Measurements from ENCODE around the gene TFF3. TPM values are rescaled to one million over a fixed set of nuclear protein-coding genes. Genes with fewer than 3 reads are reported as not detected.

TFF3 gene
- total RNA-seq, 4 donors from 2014 or later: 178 to 1,063 (median 636) TPM

- Histone ChIP-seq H3K27me3 (no peaks in the 10 kb centered on the region), H3K36me3 (peaks cover 0 to 15% (median 0%) of the 10 kb centered on the region in 3 donors), H3K9me3 (no peaks in the 10 kb centered on the region), H3K4me3 (no peak overlapping the region), H3K4me1 (no peaks in the 10 kb centered on the region), H3K27ac (no peak overlapping the region)
- no peak for TF ChIP-seq CTCF (IDR thresholded peaks at IDR 0.05)
- TF ChIP-seq POLR2A (IDR thresholded peaks at IDR 0.05): no peak
- no peak for DNase-seq
Observed at GRCh38 chr21:42298237-42298636, 17.0 kb downstream of the TFF3 start.

GRCh38 chr21:42297377-42297776, 17.8 kb downstream of the TFF3 start:
- Histone ChIP-seq H3K36me3 (peaks cover 0 to 15% (median 0%) of the 10 kb centered on the region in 3 donors), H3K4me3 (no peak overlapping the region), H3K9me3 (no peaks in the 10 kb centered on the region), H3K4me1 (no peaks in the 10 kb centered on the region), H3K27me3 (no peaks in the 10 kb centered on the region), H3K27ac (no peak overlapping the region)
- TF ChIP-seq POLR2A (IDR thresholded peaks at IDR 0.05): no peak
- TF ChIP-seq CTCF (IDR thresholded peaks at IDR 0.05): no peak
- DNase-seq: no peak

- no peak for DNase-seq
- Histone ChIP-seq H3K4me3 (no peak overlapping the region), H3K27ac (no peak overlapping the region)
Observed at GRCh38 chr21:42296501-42296900, 18.7 kb downstream of the TFF3 start.

GRCh38 chr21:42295845-42296244, 19.4 kb downstream of the TFF3 start:
- no peaks in the 10 kb centered on the region for H3K27me3 ChIP-seq
- TF ChIP-seq CTCF (IDR thresholded peaks at IDR 0.05): no peak
- TF ChIP-seq POLR2A (IDR thresholded peaks at IDR 0.05): no peak
- no peaks in the 10 kb centered on the region for H3K9me3 ChIP-seq
- no peak overlapping the region for H3K4me3 ChIP-seq
- H3K4me1 ChIP-seq: no peaks in the 10 kb centered on the region
- peaks cover 0 to 28% (median 0%) of the 10 kb centered on the region in 3 donors for H3K36me3 ChIP-seq
- H3K27ac ChIP-seq: no peak overlapping the region
- DNase-seq: no peak

More at GRCh38 chr21:42296501-42296900, 18.7 kb downstream of the TFF3 start:
- TF ChIP-seq CTCF (IDR thresholded peaks at IDR 0.05): no peak
- Histone ChIP-seq H3K36me3 (peaks cover 0 to 22% (median 0%) of the 10 kb centered on the region in 3 donors), H3K27me3 (no peaks in the 10 kb centered on the region), H3K4me1 (no peaks in the 10 kb centered on the region), H3K9me3 (no peaks in the 10 kb centered on the region)

- Histone ChIP-seq H3K27ac (no peak overlapping the region), H3K4me1 (no peaks in the 10 kb centered on the region), H3K36me3 (peaks cover 0 to 32% (median 0%) of the 10 kb centered on the region in 3 donors), H3K9me3 (no peaks in the 10 kb centered on the region), H3K27me3 (no peaks in the 10 kb centered on the region), H3K4me3 (no peak overlapping the region)
- no peak for TF ChIP-seq POLR2A (IDR thresholded peaks at IDR 0.05)
- no peak for TF ChIP-seq CTCF (IDR thresholded peaks at IDR 0.05)
- no peak for DNase-seq
Observed at GRCh38 chr21:42294273-42294880, 20.8 kb downstream of the TFF3 start.

Data from Peyer's patch (tissue), 4 donors.